ENCODE results near the gene ELOVL2.
"Not testable (repeated sequence)": the region's sequence is repeated elsewhere in the genome, so short reads cannot be mapped to it uniquely, and the experiment has no call there.

Gene ELOVL2

GRCh38 chr6:11043961-11044711 is at the start of gene ELOVL2:
TSS of gene ELOVL2 (minus strand) at chr6:11044305. CDS start at chr6:11044230, 75 bp downstream.
- DNase-seq, result peak in 3 of 14 donors; percentile 6 to 47 (median 41)

DNA sequence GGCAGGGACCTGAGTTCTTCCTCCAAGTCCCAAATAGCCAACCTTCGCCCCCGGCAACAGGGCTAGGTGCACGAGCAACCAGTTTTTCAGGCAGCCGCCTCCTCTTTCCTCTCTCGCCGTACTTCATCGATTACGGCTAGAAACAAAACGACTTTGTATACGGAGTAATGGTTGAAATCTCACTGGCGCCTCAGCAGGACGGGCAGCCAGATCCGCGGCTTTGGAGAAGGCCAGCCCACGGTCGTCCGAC is 49.2 kb upstream of the ELOVL2 start:
- DNase-seq, result no peak

GRCh38 chr6:11092668-11093375 is 48.7 kb upstream of the ELOVL2 start:
- peak in 1 of 14 donors; percentile 49 for DNase-seq

DNA sequence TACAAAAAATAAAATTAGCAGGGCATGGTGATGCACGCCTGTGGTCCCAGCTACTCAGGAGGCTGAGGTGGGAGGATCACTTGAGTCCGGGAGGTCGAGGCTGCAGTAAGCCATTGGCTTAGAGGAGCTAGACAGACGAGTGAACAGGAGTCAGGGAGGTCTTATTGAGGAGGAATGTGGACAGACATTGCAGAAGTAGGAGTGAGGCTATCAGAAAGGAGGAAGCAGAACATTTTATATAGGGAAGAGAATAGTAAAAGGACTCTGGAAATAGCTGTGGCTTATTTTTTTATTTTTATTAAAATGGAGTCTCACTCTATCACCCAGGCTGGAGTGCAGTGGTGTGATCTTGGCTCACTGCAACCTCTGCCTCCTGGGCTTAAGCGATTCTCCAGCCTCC is 47.0 kb upstream of the ELOVL2 start:
- DNase-seq, result not testable (repeated sequence)

- DNase-seq, result no peak
Measured at GRCh38 chr6:11089695-11090094, 45.6 kb upstream of the ELOVL2 start.

GRCh38 chr6:11087141-11087812 is 43.2 kb upstream of the ELOVL2 start:
- DNase-seq, result not testable (repeated sequence)

GRCh38 chr6:11085758-11086435 is 41.8 kb upstream of the ELOVL2 start:
- no peak for DNase-seq

- no peak for DNase-seq
Measured at GRCh38 chr6:11083956-11084355, 39.9 kb upstream of the ELOVL2 start.

DNA sequence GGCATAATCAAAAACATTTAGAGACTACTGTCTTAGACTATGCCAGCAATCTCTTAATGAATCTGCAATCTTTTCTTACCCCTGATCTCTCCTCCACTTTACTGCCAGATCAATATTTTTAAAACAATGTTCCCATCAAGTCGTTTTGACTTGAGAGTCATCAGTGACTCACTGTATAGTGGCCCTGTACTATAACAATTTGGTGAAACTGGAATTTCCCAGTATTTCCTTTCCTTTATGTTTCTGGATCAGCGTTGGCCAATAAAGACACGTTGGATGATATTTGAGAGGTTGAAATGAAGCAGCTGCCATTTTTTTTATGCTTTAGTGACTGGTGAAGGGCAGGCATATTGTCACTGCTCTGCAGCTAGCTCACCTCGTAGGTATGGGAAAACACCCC is 39.4 kb upstream of the ELOVL2 start:
- DNase-seq, result no peak

GRCh38 chr6:11080296-11080695 is 36.2 kb upstream of the ELOVL2 start:
- DNase-seq, result no peak

DNA sequence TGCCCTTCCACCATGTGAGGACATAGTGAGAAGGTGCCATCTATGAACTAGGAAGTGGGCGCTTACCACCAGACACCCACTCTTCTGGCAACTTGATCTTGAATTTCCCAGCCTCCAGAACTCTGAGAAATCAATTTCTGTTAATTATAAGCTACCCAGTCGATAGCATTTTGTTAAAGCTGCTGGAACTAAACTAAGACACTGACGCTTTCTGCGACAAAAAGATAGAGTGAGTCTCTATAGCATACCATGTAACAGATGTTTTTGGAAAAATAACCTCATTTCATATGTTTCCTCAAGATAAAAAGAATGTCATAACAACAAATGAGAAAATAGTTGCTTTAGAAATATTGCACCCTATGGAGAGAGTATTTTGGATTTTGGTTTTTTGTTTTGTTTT is 34.2 kb upstream of the ELOVL2 start:
- no peak for DNase-seq

DNA sequence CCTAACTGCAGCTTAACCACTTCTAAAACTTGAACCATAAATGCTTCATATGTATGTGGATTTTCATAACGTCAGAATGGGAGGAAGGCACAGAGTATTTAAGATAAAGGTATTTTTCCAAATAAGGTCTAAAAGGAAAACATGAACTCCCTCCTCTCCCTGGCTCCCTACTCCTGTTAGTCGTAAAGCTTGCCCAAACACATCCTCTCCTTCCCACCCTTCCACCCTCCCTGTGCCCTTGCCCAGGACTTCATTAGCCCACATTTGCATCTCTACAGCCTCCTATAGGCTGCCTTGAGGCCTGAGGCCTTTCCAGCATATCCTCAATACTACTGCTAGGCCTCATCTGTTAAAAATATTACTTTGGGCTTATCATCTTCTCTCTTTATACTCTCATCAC is 32.4 kb upstream of the ELOVL2 start:
- no peak for DNase-seq

GRCh38 chr6:11072101-11072500 is 28.0 kb upstream of the ELOVL2 start:
- DNase-seq, result no peak

- no peak for DNase-seq
Measured at GRCh38 chr6:11069760-11070159, 25.7 kb upstream of the ELOVL2 start.

- no peak for DNase-seq
Measured at GRCh38 chr6:11067348-11067747, 23.2 kb upstream of the ELOVL2 start.

GRCh38 chr6:11066505-11067347 is 22.6 kb upstream of the ELOVL2 start:
- no peak for DNase-seq

GRCh38 chr6:11065436-11066202 is 21.5 kb upstream of the ELOVL2 start:
- no peak for DNase-seq

DNA sequence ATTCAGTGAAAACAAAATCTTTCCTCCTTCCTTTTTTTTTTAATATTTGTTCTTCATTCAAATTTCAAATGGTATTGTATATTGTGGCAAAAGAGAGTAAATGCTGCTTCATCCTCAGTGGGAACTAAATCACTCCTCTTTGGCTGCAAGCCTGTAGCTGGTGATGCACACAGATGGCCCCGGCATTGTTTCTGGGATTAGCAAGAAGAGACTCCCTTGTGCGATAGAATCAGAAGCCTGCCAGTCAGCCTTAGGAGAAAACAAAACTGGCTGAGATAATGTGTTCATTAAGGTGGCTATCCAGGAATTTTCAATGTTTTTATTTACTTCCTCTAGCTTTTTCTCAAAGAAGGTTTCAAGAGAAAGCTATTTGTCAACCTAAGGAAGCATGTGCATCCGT is 20.7 kb upstream of the ELOVL2 start:
- peak in 11 of 14 donors; percentile 4 to 56 (median 15) for DNase-seq

DNA sequence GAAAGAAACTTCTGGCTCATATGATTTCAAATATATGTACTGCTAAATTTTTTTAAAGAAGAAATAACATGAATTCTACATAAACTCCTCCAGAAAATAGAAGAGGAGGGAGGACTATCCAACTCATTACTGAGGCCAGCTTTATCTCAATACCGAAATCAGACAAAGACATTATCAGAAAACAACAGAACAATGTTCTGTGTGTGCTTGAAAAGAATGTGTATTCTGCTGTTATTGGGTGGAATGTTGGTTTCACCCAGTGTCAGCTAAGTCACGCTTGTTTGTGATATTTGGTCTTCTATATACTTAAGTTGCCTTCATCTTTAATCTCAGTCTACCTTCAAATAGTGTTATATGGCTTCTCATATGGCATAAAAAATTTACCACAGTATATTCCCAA is 18.6 kb upstream of the ELOVL2 start:
- DNase-seq, result no peak

GRCh38 chr6:11062083-11062482 is 18.0 kb upstream of the ELOVL2 start:
- DNase-seq, result no peak

DNA sequence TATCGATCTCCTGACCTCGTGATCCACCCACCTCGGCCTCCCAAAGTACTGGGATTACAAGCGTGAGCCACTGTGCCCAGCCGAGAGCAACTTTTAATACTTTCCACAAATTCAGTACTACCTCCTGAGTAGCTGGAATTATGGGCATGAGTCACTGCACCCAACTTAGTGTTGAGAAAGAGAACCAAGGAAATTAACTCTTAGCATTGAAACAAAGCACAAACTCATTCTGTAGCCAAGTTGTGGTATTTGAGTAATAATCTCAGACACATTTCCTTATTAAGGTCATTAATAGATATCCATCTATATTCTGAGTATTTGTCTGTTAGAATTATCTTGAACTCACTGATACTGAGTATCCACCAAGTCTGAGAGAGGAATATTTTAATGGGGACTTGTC is 14.3 kb upstream of the ELOVL2 start:
- no peak for DNase-seq

Measured in C1 segment of cervical spinal cord (tissue), 14 donors.